ENCODE results near the gene SMAP2. TPM values are rescaled to one million over a fixed set of nuclear protein-coding genes. Genes with fewer than 3 reads are reported as not detected.

The SMAP2 gene
- total and polyA plus RNA-seq, 2 donors (not counting 3 experiments of a cell fraction or from before 2014, with no cell fraction given), result 8.0 to 11.1 TPM

- POLR2A ChIA-PET, result no interaction called here
- no peak overlapping the region for H3K9ac ChIP-seq (replicated peaks; ENCODE audit: extremely low read depth, insufficient read depth, low read length)
- no peak overlapping the region for H3K4me2 ChIP-seq (ENCODE audit: insufficient read depth, low read length)
- H4K20me1 ChIP-seq (replicated peaks; ENCODE audit: control insufficient read depth, extremely low read depth, insufficient read depth, low read length), result no peaks in the 10 kb centered on the region
- H3K36me3 ChIP-seq (ENCODE audit: control insufficient read depth in 2 of 2, extremely low read depth in 1 of 2, insufficient read depth in 2 of 2, low read length in 2 of 2), result no peaks in the 10 kb centered on the region
- DNase-seq (ENCODE audit: low read depth, low spot score) (no peak), FAIRE-seq (no peak)
- H3K27ac ChIP-seq (ENCODE audit: insufficient read depth, low read depth, low read length), result no peak overlapping the region
- no peaks in the 10 kb centered on the region for H3K9me3 ChIP-seq (replicated peaks; ENCODE audit: control insufficient read depth, insufficient read depth, low read length)
- BruUV-seq (replicated peaks), result no TSS peak
- intact Hi-C loops (cut with micrococcal nuclease), result no loop called here
- CTCF ChIA-PET, result interaction anchor here (0.6 to 1.6 kb wide), 6 partner anchors 31 to 264 kb away, joined by 3 to 14 read pairs (median 6); no protein-coding TSS in a partner anchor
- dilution Hi-C loops (cut with MboI; ENCODE audit: extremely low pct_ligation_motif_present, low sequenced_read_pairs), result no loop called here
- TF ChIP-seq POLR2AphosphoS5 (IDR thresholded peaks at IDR 0.05; ENCODE audit: insufficient read depth, low read depth, low read length), result no peak
- TF ChIP-seq JUN (IDR thresholded peaks at IDR 0.05; ENCODE audit: borderline replicate concordance, insufficient read depth, insufficient read length, low read depth), result no peak
- no peak for TF ChIP-seq MYC (IDR thresholded peaks at IDR 0.05; ENCODE audit: low read depth, low read length)
- TF ChIP-seq, protein P1, sequence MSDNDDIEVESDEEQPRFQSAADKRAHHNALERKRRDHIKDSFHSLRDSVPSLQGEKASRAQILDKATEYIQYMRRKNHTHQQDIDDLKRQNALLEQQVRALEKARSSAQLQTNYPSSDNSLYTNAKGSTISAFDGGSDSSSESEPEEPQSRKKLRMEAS (IDR thresholded peaks at IDR 0.05; ENCODE audit: insufficient read depth, insufficient read length), result no peak
- TF ChIP-seq GATA2 (IDR thresholded peaks at IDR 0.05; ENCODE audit: insufficient read depth, insufficient read length, low read depth, low read length), result no peak
- TF ChIP-seq FOS (IDR thresholded peaks at IDR 0.05; ENCODE audit: borderline replicate concordance, insufficient read depth, low read length), result no peak
- no peak for TF ChIP-seq POLR2A (IDR thresholded peaks at IDR 0.05; ENCODE audit: low read depth, low read length)
- TF ChIP-seq CTCF (IDR thresholded peaks at IDR 0.05; ENCODE audit: extremely low read depth in 1 of 2, insufficient read depth in 1 of 2, low read depth in 1 of 2, low read length in 2 of 2), result no peak
- no peak for TF ChIP-seq EZH2 (IDR thresholded peaks at IDR 0.05; ENCODE audit: borderline replicate concordance, low read depth, low read length, severe bottlenecking)
- H3K4me3 ChIP-seq (replicated peaks in 1 of 3; ENCODE audit: insufficient read depth in 1 of 3, low read depth in 1 of 3, low read length in 3 of 3), result no peak overlapping the region
- H2AFZ ChIP-seq (ENCODE audit: low read depth, low read length), result no peak overlapping the region
- no peaks in the 10 kb centered on the region for H3K27me3 ChIP-seq (ENCODE audit: control insufficient read depth in 2 of 2, insufficient read depth in 2 of 2, low read length in 2 of 2)
- no peaks in the 10 kb centered on the region for H3K4me1 ChIP-seq (ENCODE audit: control insufficient read depth, extremely low read depth, insufficient read depth, low read length)
- H3K9me1 ChIP-seq (replicated peaks; ENCODE audit: control insufficient read depth, extremely low read depth, insufficient read depth, low read length), result no peaks in the 10 kb centered on the region
- H3K79me2 ChIP-seq (ENCODE audit: control insufficient read depth, insufficient read depth, low read length), result no peaks in the 10 kb centered on the region
Observed at GRCh38 chr1:40407453-40407852, 33.9 kb downstream of the SMAP2 start.
